Loucy (cell line): ENCODE data around the gene CGB2.
"Not testable (repeated sequence)": the region's sequence is repeated elsewhere in the genome, so short reads cannot be mapped to it uniquely, and the experiment has no call there.

Source experiments
- CTCF ChIP-seq: fragments of 200-600 bp; sonication (generic); conservative IDR thresholded peaks from 2 replicates; pipeline ENCODE4 v1.5.1; 2014; ENCODE audit warnings: mild to moderate bottlenecking, antibody characterized with exemption, low read length
- EZH2phosphoT487 ChIP-seq: fragments of 200-600 bp; IDR thresholded peaks from 2 replicates; pipeline ENCODE4 v1.6.1; 2018; ENCODE audit warnings: antibody characterized with exemption, mild to moderate bottlenecking, moderate library complexity, borderline replicate concordance

- not testable (repeated sequence) for TF ChIP-seq EZH2phosphoT487, CTCF
Observed at GRCh38 chr19:49050376-49051033, 18.8 kb downstream of the CGB2 start.
